Hepatocyte (in vitro differentiated cells): ENCODE results near the gene LRRK1.
A peak's percentile ranks its signal among the peaks of the same experiment; 100 is the strongest.

Source experiments
- EZH2 ChIP-seq: fragments of 200-600 bp; sonication (generic); IDR thresholded peaks from 2 replicates; pipeline ENCODE4 v1.6.1; 2016; ENCODE audit warnings: antibody characterized with exemption, mild to moderate bottlenecking, borderline replicate concordance
- TF ChIP-seq, protein P1 (sequence below): fragments of 200-600 bp; sonication (generic); IDR thresholded peaks from 2 replicates; pipeline ENCODE4 v1.5.1; 2016; ENCODE audit warnings: antibody characterized with exemption, mild to moderate bottlenecking; ENCODE audit not compliant: poor library complexity

DNA sequence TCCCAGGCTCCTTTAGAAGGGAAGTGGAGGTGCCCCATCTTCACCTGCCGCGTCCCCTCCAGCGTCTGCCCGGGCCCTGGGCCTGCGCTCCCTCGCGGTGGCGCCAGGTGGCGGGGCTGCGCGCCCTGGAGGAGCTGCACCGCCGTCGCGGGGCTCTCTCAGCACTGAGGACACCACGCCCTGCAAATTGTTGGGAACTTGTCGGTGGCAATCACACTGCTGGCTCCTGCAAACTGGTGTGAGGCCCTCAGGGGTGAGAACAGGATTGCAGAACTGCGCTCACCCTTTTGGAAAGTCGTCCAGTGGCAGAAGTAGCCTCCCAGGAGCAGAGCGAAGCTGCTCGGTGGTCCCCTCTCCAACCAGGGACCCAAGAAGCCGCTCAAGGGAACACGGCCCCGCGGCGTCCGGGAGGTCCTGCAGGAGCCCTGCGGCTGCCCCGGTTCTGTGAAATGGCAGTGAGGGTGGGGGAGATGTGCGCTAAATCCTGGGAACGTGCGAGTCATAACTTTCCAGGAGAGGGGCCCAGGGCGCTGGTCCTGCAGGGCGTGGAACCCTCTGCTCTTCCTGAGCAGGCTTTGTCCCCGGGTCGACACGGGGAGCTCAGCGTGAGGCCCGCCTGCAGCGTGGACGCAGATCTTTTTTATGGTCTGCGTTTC is 995 bp upstream of the LRRK1 start:
- TF ChIP-seq, protein P1, sequence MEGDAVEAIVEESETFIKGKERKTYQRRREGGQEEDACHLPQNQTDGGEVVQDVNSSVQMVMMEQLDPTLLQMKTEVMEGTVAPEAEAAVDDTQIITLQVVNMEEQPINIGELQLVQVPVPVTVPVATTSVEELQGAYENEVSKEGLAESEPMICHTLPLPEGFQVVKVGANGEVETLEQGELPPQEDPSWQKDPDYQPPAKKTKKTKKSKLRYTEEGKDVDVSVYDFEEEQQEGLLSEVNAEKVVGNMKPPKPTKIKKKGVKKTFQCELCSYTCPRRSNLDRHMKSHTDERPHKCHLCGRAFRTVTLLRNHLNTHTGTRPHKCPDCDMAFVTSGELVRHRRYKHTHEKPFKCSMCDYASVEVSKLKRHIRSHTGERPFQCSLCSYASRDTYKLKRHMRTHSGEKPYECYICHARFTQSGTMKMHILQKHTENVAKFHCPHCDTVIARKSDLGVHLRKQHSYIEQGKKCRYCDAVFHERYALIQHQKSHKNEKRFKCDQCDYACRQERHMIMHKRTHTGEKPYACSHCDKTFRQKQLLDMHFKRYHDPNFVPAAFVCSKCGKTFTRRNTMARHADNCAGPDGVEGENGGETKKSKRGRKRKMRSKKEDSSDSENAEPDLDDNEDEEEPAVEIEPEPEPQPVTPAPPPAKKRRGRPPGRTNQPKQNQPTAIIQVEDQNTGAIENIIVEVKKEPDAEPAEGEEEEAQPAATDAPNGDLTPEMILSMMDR = peak; percentile 81
- no peak for TF ChIP-seq EZH2
